IPS DF 19.7 (cell line): ENCODE measurements around the gene MYH16.
A peak's percentile ranks its signal among the peaks of the same experiment; 100 is the strongest.
"Not testable (repeated sequence)": the region's sequence is repeated elsewhere in the genome, so short reads cannot be mapped to it uniquely, and the experiment has no call there.

ENCODE experiments used
- DNase-seq: peaks from one replicate; pipeline ENCODE4 v3.0.0-alpha.2; 2013; ENCODE audit warnings: low read depth, low spot score

MYH16 gene

DNA sequence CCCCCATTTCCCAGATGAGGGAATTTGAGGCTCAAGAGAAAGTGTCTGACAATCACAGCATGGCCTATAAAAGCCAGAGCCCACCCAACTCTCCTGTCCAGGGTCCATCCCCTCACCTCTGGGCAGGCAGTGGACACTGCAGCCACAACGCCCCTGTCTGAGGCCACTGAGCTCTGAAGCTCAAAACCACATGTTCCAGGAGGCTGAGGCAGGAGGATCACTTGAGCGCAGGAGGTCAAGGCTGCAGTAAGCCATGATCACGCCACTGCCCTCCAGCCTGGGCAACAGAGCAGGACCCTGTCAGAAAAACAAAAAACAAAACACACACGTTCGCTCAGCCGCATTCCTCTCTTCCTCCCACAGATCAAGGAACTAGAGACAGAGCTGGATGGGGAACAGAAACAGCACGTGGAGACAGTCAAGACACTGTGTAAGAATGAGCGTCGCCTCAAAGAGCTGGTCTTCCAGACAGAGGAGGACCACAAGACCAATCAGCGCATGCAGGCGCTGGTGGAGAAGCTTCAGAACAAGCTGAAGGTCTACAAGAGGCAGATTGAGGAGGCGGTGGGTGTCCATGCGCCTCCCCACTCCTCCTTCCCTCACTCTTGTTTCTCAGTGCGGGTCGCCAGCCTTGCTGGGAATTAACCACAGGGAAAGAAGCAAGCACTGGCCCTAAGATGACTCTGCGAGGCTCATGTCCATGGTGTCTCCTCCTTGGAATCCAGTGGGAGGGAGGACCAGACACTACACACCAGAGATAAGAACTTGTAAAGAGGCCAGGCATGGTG is 33.0 kb downstream of the MYH16 start:
- no peak for DNase-seq

DNA sequence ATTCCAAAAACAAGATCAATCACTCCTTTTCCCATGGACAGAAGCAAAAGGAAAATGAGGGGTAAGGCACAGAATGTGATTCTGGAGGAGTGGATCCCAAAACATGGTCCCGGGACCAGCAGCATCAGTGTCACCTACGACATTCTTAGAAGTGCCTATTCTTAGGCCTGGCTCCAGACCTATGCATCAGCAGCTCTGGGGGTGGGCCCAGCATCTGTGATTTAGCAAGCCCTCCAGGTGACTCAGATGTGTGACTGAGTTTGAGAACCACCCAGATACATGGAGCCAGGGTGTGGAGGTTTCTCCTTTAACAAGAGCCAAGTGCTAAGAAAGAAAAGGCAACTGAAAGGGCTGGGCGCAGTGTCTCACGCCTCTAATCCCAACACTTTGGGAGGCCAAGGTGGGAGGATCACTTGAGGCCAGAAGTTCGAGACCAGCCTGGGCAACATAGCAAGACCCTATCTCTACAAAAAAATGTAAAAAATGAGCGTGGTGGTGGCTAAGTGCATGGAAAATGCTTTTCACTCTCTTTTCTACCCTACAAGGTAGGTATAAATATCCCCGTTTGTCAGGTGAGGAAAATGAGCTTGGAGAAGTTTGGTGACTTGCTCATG is 35.9 kb downstream of the MYH16 start:
- DNase-seq: no peak

DNA sequence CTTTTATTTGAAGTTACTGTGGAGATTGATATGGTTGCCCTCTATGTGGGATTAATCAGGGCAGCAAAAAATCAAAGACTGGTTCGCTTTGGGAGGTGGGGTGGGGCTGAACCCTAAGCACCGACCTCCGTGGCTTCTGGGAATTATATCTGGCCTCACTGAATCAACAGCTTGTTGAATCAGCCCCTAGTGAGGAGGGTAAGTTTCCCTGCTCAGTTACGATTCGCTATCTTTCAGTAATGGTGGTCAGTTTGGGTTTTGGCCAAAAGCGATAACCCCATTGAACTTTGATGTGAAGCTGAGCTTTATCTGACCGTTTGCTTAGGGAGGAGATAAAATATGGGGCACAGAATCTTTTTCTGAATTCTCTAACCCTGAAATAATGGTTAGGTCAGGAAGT is 36.5 kb downstream of the MYH16 start:
- no peak for DNase-seq

DNA sequence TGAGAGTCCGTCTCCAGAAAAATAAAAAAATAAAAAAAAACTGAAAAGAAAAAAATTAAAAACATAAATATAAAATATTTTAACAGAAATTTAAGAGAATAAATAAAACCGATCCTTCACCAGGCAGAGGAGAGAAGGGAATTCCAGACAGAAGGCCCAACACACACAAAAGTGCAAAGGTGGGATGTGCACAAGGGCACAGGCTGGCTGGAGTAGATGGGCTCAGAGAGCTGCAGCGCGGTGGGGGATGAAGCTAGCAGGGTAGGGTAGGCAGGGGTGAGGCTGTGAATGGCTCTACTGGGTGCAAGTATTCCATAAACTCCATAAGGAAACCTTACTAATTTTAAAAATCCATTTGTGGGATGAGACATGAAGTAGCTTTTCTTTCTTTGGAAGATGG is 37.4 kb downstream of the MYH16 start:
- DNase-seq: no peak

DNA sequence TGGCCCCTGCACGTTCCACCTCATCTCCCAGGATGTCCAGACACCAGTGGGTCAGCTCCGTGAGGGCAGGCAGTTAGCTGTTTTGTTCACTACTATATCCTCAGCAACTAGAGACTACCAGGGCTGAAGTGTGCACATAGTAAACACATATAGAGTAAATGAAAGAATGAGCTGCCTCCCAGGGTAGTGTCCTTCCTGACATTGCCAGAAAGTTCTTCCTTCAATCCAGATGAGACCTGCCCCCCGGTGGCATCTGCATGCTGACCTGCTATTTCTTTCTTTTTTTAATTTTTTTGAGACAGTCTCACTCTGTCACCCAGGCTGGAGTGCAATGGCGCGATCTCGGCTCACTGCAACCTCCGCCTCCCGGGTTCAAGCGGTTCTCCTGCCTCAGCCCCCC is 39.1 kb downstream of the MYH16 start:
- no peak for DNase-seq

DNA sequence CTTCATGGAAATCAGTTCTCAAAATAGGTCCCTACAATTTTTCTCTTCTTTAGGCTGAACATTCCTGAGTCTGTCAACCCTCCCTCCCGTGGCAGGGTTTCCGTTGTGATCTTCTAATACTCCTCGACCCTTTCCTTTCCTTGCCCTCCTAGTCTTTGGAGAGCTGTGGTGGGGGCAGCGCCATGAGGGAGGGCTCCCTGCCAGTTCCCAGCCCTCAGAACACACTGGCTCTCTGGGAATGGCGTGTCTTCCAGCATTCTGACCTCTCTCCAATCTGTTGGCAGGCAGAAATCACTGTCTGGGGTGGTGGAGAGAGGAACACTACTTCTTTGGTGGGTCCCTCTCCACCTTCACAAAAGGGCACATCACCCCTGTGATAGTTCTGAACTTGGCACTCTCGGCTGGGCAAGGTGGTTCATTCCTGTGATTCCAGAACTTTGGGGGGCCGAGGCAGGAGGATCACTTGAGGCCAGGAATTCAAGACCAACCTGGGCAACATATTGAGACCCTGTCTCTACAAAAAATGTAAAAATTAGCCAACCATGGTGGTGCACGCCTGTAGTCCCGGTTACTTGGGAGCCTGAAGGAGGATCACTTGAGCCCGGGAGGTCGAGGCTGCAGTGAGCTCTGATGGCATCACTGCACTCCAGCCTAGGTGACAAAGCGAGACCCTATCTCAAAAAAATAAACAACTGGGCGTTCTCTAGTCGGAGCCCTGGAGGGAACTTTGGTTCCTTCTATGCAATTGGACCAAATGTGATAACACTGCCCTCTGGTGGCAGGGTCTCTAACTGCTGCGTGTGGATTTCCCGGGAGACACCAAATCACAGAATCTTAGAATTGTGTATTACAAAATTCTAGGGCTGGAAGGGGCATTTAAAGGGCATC is 39.9 kb downstream of the MYH16 start:
- DNase-seq: peak; percentile 12

DNA sequence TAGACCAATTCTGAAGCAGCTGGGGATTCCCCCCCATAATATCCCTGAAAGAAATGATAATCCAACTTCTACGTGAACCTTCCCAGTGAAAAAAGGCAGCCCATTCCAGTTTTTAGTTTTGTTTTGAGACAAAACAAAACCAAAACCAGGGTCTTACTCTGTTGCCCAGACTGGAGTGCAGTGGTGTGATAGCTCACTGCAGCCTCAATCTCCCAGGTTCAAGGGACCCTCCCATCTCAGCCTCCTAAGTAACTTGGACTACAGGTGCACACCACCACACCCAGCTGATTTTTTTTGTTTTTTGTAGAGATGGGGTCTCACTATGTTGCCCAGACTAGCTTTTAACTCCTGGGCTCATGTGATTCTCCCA is 40.5 kb downstream of the MYH16 start:
- DNase-seq: no peak

DNA sequence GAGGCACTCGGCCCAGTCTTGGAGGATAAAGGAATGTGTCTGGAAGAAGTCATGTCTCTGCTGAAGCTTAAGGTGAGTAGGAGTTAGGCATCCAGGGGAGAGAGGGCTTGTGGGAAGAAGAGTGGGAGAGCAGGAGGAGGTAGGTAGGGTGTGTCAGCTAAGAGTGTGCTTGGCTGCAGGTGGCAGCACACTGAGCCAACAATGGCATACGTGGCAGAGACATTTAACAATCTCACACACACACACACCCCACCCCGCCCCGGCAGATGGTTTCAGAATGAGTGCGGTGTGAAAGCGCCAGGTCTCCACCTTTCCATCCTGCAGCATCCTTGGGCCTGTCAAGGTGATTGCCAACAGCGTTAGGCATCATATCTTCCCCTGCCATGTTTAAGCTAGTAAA is 41.9 kb downstream of the MYH16 start:
- no peak for DNase-seq

DNA sequence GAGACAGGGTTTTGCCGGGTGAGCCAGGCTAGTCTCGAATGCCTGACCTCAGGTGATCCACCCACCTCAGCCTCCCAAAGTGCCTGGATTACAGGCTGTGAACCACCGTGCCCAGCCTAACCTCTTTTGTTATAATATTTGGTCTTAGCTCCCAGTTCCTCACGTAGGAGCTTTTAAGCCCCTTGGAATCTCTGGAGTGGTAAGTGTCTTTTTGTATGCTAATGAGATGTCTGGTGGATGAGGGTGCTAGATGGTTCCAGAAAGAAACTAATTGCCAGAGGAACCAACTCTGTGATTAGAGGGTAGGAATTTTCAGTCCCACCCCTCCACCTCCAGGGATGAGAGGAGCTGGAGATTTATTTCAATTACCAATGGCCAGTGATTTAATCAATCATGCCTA is 47.7 kb downstream of the MYH16 start:
- DNase-seq: no peak

DNA sequence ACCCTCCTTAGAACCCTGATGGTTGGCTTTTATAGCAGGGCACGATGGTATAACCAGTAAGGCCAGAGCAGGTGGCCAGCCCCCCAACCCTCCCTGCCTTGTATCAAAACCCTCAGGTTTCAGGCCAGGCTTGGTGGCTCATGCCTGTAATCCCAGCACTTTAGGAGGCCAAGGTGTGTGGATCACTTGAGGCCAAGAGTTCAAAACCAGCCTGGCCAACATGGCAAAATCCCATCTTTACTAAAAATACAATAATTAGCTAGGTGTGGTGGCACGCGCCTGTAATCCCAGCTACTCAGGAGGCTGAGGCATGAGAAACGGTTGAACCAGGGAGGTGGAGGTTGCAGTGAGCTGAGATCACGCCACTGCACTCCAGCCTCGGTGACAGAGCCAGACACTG is 50.0 kb downstream of the MYH16 start:
- DNase-seq: not testable (repeated sequence)

DNA sequence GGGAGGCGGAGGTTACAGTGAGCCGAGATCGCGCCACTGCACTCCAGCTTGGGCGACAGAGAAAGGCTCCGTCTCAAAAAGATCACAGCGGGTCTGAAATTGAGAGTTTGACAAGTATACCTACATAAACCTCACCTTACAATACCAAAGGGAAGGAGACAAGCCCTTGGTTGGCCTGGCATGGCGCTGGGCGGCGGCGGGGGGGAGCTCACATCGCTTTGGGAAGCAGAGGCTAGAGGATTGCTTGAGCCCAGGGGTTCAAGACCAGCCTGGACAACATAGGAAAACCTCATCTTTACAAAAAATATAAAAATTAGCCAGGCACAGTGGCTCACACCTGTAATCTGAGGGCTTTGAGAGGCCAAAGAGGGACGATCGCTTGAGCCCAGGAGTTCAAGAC is 51.9 kb downstream of the MYH16 start:
- no peak for DNase-seq

DNA sequence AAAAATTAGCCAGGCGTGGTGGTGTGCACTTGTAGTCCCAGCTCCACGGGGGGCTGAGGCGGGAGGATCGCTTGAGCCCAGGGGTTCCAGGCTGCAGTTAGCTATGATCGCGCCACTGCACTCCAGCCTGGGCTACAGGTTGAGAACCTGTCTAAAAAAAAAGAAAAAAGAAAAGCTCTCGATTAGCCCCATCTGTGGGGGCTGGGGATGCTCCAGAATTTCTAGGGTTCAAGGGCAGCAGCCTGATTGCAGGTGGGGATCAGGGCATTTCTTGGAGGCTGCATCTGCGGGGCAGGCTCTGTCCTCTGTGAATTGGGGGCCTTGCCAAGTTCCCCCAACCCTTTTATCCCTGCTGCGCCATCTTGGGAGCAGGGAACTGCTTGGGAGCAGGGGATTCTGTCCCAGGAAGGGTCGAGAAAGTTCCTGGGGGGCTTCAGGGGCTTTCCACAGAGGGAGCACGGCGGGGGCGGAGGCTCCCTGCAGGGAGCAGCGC is 52.4 kb downstream of the MYH16 start:
- no peak for DNase-seq

DNA sequence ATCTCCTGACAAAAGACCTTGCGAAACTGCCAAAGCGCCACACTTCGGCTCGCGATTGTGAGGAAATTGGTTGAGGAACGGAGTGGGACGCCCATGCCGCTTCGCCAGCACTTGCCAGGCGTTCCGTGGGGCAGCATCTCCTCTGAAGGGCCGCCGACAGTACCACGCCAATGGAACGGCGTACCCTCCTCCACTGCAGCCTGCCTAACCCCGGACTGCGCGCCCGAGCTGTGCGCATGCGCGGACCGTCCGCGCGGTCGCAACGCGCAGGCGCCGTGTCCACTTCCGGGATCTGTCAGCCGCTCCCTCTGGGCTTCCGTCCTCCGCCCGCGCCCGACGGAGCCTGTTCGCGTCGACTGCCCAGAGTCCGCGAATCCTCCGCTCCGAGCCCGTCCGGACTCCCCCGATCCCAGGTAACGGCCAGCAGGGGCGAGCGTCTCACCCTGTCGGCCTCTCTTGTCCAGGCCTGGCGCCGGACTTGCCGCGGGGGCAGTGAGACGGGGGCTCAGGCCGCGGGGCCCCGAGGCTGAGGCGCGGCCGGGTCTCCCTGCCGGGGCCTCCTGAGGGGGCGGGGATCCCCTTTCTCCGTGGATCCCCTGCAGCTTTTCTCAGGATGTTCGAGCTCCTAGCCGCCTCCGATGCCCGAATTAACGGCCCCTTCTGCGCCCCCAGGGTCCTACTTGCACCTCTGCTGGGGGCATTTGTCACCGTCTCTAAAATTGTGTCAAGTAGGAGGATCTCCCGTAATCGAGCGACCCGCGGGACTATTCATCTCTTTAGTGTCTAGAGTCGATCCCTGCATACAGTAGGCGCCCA is 53.2 kb downstream of the MYH16 start, which contains the start of gene ARPC1A:
ARPC1A (plus strand) TSS at position 307 of the 816 bp plus-strand sequence. CDS start 7,456 bp downstream, outside the sequence.
- DNase-seq: peak; percentile 78

DNA sequence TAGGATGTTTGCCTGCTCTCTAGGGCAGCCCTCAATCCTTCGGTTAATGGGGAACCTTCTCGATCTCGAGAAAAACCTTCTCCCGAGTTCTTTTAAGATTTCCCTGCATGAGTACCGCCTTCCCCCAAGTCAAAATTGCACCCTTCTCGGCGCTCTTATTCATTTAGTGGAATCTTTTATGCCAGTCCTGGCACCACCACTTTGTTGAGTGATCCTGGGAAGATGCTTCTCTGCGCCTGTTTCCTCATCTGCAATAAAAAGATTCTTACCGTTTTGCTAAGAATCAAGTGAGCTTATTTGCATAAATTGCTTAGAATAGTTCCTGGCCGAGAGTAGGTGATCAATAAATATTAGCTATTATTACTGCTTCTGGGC is 53.8 kb downstream of the MYH16 start:
- DNase-seq: no peak

DNA sequence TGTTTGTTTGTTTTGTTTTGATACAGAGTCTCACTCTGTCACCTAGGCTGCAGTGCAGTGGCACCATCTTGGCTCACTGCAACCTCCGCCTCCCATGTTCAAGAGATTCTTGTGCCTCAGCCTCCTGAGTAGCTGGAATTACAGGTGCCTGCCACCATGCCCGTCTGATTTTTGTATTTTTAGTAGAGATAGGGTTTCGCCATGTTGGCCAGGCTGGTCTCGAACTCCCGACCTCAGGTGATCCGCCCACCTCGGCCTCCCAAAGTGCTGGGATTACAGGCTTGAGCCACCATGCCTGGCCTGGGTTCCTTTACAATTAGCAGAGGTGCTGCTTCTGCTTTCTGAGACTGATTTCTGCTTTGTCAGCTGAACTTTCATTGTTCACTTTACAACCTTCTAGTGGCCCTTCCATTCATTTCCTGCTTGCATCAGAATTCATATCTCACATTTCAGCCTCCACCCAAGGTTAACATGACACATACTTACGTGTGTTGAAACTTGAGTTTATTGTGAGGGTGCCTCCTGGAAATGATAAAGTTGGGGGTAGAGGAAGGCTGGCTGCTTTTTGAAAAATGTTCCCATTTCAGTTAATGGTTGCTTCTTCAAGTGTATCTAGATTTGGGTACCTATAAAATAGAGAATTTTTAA is 57.8 kb downstream of the MYH16 start:
- not testable (repeated sequence) for DNase-seq

DNA sequence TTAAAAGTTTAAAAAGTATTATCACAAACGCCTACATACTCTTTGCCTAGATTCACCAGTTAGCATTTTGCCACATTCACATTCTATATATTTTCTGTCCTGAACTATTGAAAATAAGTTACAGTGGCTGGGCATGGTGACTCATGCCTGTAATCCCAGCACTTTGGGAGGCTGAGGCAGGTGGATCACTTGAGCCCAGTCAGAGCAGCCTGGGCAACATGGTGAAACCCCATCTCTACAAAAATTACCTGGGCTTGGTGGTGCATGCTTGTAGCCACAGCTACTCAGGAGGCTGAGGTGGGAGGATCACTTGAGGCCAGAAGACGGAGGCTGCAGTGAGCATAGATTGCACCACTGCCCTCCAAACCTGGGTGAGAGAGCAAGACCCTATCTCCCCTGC is 58.4 kb downstream of the MYH16 start:
- no peak for DNase-seq

DNA sequence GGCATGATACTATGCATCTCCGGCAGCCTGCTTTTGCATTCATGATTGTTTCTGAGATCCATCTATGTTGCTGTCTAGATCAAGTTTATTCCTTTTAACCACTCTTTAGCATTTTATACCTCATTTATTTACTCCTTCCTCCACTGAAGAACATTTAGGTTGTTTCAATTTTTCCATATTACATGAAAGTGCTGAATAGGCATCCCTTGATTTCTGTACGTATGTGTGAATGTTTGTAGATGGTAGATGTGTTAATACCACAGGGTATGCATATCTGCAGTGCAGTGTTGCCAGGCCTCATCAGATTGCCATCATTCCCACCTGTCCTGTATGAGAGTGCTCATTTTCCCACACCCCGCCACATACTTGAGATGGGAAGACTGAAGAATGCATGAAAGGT is 67.0 kb downstream of the MYH16 start:
- DNase-seq: no peak

DNA sequence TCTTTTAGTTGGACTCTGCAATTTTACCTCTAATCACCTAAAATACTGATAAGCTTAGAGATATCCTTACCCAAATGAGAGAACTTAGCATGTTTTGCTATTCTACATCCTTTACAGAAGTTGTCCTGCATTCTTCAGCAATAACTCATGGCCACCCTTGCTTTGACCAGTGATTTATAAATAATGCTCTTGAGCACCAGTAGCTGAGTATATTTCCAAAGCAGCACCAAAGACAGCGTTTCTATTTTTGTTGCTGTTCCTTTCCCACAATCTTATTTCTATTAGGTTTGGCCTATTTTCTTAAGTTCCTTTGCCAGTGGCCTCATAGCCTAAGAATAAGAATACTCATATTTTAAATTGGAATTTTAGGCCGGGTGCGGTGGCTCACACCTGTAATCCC is 68.0 kb downstream of the MYH16 start:
- DNase-seq: no peak

DNA sequence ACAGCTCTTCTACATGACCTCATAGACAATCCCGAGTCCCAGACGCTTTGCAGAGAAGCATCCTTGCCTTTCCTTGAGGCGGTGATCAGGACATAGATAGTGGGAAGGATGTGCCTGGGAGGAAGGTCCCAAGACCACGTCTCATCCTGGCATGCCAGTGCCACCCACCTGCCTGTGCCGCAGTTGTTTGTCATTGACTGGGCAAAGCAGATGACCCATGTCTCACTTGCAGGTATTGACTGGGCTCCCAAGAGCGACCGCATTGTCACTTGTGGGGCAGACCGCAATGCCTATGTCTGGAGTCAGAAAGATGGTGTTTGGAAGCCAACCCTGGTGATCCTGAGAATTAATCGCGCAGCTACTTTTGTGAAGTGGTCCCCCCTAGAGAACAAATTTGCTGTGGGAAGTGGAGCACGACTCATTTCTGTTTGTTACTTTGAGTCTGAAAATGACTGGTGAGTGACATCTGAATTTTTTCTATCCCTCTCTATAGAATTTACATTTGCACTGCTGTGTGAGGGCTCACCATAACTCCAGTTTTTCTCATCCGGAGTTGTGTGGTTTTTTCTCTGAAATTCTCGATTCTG is 71.5 kb downstream of the MYH16 start:
- DNase-seq: no peak

DNA sequence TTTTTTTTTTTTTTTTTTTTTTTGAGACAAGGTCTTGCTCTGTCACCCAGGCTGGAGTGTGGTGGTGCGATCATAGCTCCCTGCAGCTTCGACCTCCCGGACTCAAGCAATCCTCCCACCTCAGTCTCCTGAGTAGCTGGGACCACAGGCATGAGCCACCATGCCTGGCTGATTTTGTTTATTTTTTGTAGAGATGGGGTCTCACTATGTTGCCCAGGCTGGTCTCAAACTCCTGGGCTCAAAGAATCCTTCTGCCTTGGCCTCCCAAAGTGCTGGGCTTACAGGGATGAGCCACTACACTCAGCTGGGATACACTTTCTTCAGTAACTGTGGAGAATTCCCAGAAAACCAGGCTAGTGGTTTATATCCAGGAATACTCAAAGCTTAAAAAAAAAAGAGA is 78.0 kb downstream of the MYH16 start:
- not testable (repeated sequence) for DNase-seq

DNA sequence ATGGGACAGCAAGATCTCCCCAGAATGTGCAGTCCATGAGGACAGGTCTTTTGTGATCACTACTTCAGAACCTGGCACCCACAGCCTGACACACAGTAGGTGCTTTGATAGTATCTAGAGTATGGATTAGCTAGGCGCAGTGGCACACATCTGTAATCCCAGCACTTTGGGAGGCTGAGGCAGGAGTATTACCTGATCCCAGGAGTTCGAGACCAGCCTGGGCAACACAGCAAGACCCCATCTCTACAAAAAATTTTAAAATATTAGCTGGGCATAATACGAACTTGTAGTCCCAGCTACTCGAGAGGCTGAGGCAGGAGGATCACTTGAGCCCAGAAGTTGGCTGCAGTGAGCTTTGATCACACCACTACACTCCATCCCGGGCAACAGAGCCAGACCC is 79.6 kb downstream of the MYH16 start:
- DNase-seq: no peak
